SK-N-MC (cell line): ENCODE measurements around the gene FABP6.

Experiments
- EZH2 ChIP-seq: fragments of 200-600 bp; sonication (generic); IDR thresholded peaks from one replicate; pipeline ENCODE4 v1.6.1; 2017; ENCODE audit warnings: antibody characterized with exemption
- FOXP2 ChIP-seq: optimal IDR thresholded peaks from 2 replicates; pipeline ENCODE3; 2011; ENCODE audit warnings: mild to moderate bottlenecking, moderate library complexity; ENCODE audit not compliant: insufficient read depth; ENCODE audit errors: extremely low read length, control extremely low read depth
- POLR2AphosphoS5 ChIP-seq: IDR thresholded peaks from 2 replicates; pipeline ENCODE4 v1.6.1; 2012; ENCODE audit warnings: mild to moderate bottlenecking, low read depth, low read length, borderline replicate concordance

DNA sequence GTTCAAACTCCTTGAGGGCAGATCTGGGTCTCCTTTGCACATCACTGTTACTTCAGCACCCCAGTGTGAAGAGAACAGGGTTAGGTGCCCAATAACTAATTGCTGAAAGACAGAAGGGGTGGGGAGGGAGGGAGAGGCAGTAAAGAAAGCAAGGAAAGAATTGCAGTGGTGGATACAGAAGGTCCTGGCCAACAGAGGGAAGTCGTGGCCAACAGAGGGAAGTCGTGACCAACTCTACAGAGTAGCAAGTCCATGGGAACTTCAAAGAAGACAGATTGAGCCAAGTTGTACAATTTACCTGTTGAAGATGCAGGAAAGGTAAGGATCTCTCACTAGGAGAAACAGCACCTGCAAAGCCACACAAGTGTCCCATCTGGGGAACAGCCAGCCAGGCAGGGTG is 56.0 kb downstream of the FABP6 start:
- TF ChIP-seq EZH2 (no peak), POLR2AphosphoS5 (no peak), FOXP2 (no peak)
